Stimulated activated naive CD4-positive, alpha-beta T cell treated with Interleukin-2 at 50 U/mL for 16 hours (primary cell): ENCODE data around the gene ZNF79.

ENCODE experiments used
- DNase-seq: peaks from one replicate; lab custom pipeline; 2025; lab: John Stamatoyannopoulos, UW

The ZNF79 gene

DNA sequence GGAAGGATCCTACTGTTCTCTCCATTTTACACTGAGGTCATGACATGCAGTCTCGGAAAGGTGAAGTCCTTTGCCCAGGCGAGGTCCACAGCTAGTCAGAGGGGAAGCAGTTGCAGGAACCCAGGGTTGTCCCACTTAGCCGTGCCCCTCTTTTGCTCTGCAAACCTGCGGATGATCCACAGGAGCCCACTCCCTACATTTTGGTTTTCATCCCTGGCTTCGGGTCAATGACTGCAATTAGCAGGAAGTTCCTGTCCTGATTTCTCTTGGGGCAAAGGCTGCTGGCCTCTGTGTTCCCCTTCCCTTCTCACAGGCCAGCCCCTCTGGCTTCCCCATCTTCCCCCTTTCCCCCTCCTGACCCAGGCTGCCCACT, 25.9 kb upstream of the ZNF79 start:
- no peak for DNase-seq

DNA sequence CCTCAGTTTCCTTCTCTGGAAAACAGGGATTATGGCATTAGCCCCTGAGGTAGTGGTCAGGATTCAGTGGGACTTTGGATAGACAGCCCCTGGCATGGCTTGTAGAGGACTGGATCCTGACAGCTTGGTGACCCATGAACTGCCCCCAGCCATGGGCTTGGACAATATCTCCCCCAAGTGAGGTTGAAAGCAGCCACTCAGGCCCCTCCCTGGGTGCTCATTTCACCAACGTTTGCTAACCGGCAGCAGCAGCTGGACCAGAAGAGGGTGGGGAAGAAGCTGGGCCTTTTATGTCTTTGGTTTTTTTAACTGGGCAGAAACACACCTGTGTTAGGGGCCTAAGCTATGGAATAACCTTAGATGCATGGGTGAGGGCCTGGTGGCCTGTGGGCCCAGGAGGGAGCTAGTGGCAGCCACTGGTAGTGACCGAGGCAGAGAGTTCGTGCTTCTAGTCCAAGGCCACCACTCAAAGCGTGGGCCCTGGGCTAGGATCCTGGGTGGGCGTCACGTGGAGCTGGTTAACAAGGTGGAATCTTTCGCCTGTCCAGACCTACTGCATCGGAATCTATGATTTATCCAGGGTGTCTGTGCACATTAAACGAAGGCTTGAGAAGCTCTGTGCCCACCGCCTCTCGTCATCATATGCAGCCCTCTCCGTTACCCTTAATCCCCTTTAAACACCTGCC, 25.3 kb upstream of the ZNF79 start:
- no peak for DNase-seq

DNA sequence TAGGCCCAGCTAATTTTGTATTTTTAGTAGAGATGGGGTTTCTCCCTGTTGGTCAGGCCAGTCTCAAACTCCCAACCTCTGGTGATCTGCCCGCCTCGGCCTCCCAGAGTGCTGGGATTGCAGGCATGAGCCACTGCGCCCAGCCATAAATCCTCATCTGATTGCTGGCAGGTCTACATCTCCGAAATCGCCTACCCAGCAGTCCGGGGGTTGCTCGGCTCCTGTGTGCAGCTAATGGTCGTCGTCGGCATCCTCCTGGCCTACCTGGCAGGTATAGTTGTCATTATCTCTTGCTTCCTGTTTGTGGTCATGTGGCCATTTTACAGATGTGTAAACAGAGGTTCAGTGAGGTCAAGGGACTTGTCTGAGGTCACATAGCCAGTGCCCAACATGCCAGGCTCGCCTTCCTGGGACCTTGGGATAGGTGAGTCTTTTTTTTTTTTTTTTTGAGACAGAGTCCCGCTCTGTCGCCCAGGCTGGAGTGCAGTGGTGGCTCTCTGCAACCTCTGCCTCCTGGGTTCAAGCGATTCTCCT, 24.4 kb upstream of the ZNF79 start:
- DNase-seq, result no peak

DNA sequence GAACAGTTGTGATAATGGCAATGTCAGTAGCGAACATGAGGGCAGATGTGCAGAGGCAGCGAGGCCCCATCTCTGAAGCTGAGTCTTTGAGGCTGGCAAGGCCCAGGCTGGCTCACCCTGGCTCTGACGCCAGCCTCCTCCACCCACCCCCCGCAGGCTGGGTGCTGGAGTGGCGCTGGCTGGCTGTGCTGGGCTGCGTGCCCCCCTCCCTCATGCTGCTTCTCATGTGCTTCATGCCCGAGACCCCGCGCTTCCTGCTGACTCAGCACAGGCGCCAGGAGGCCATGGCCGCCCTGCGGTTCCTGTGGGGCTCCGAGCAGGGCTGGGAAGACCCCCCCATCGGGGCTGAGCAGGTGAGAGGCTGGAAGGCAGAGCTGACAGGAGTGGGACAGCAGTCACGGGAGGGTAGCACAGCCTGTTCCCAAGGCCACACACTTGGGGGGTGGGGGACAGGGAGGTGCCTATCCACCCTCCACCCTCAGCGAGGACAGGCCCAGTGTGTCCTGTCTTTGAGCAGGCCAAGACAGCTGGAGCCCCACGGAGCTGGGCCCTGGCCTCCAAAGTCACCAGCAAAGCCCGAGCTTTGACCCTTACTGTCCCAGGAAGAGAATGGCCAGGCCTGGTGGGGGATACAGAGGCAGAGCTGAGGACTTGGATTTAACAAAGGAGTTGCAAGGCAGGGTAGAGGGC, 21.6 kb upstream of the ZNF79 start:
- no peak for DNase-seq

DNA sequence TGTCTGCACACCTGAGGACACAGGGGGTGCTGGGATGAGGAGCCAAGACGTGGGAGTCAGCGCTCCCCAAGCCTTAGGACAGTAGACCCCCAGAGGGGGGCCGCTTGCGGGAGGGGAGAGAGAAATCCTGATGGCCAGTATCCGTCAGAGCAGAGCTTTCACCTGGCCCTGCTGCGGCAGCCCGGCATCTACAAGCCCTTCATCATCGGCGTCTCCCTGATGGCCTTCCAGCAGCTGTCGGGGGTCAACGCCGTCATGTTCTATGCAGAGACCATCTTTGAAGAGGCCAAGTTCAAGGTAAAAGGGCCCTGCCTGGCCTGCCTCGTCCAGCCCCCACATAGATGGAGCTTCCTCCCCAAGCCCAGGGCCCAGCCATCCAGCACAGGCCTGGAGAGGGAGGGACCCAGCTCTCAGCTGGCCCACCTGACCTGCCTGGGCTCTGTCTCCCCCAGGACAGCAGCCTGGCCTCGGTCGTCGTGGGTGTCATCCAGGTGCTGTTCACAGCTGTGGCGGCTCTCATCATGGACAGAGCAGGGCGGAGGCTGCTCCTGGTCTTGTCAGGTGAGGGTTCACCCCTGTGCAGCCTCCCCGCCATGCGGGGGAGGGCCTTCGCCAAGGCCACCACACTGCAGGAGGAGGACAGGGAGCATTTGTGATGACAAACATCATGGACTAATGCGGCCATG, 20.5 kb upstream of the ZNF79 start:
- no peak for DNase-seq

DNA sequence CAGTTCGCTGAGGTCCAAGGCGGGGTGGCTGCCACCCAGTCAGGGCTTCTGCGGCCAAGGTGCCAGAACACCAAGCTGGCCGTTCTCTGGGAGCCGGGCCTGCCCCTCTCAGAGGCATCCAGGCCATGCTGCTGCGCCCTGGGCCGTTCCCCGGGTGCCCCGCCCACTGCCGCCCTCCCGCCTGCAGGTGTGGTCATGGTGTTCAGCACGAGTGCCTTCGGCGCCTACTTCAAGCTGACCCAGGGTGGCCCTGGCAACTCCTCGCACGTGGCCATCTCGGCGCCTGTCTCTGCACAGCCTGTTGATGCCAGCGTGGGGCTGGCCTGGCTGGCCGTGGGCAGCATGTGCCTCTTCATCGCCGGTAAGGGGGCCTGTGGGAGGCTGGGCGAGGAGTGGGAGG, 19.6 kb upstream of the ZNF79 start:
- no peak for DNase-seq

DNA sequence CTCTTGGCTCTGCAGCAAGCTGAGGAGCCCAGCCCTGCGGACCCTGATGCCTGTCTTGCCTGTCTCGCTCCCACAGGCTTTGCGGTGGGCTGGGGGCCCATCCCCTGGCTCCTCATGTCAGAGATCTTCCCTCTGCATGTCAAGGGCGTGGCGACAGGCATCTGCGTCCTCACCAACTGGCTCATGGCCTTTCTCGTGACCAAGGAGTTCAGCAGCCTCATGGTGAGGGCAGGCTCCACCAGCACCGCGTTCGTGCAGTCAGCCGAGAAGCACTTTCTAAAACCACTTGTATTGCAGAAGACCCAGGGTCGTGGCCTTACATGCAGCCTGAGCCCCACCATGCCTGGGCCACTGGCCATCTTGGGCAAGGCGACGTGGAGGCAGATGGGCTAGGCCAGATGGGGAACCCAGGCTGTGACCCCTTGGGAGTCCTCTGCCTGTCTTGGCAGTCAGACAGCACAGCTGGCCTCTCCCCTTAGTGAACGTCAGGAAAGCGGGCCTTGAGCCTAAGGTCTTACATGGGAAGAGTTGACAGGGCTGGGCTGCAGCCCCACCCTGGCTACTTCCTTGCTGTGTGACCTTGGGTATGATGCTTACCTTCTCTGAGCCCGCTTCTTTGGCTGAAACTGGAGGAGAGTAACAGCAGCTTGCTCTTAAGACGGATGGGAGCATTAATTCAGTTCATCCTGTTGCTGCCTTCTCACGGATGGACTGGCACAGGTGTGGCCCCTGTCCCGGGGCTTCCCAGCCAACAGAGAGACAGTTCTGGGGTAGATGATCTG, 18.6 kb upstream of the ZNF79 start:
- DNase-seq, result no peak

DNA sequence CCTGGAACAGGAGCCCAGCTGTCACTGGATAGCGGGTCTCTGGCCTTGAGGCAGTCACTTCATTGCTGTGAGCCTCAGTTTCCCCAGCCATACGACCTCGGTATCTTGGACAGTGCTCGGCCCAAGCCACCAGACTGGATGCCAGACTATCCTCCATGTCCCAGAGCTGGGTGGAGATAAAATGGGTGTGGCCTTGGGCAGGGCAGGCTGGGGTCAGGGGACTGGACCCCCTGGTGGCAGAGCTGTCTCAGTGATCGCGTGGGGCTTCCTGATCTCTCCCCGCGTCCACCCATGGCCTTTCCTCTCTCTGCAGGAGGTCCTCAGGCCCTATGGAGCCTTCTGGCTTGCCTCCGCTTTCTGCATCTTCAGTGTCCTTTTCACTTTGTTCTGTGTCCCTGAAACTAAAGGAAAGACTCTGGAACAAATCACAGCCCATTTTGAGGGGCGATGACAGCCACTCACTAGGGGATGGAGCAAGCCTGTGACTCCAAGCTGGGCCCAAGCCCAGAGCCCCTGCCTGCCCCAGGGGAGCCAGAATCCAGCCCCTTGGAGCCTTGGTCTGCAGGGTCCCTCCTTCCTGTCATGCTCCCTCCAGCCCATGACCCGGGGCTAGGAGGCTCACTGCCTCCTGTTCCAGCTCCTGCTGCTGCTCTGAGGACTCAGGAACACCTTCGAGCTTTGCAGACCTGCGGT, 17.2 kb upstream of the ZNF79 start:
- DNase-seq, result no peak

DNA sequence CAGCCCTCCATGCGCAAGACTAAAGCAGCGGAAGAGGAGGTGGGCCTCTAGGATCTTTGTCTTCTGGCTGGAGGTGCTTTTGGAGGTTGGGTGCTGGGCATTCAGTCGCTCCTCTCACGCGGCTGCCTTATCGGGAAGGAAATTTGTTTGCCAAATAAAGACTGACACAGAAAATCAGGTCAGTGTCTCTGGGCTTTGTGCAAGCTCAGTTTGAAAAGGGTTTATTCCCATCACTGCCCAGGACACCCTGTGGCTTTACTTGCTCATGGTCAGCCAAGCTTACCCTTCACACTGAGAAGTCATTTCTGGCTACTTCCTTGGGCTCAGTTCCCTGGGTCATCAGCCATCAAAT, 16.7 kb upstream of the ZNF79 start:
- no peak for DNase-seq

DNA sequence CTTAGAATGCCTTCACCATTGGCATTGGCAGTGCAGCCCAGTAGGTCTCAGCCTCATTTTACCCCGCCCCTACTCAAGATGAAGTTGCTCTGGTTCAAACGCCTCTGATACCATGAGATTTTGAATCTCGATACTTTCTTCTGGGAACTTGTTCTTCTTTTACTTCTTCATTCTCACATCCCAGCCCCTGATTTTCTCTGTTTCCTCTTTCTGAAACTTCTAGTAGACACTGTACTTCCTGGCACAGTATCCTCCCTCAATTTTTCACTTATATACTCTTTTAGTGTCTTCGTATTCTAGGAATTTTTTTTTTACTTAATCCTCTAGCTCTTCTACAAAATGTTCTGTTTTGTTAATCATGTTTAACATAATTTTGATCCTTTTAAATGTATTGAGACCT, 13.1 kb upstream of the ZNF79 start:
- DNase-seq, result no peak

DNA sequence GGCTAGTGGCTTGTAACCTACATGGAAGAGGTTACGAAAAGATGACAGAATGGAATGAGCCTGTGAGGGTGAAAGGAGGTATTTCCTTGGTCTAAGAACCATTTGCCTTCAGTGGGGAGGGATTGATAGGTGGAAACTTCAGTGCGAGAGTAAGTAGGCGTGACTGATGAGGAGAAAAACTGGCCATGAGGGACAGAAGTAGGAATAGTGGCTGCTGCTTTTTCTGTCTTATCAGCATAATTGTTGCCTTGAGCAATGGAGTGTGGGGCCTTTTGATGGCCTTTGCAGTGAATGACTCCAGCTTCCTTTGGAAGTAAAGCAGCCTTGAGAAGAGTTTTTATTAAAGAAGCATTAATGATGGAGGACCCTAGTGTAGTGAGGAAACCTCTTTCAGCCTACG, 9.0 kb upstream of the ZNF79 start:
- DNase-seq, result no peak

DNA sequence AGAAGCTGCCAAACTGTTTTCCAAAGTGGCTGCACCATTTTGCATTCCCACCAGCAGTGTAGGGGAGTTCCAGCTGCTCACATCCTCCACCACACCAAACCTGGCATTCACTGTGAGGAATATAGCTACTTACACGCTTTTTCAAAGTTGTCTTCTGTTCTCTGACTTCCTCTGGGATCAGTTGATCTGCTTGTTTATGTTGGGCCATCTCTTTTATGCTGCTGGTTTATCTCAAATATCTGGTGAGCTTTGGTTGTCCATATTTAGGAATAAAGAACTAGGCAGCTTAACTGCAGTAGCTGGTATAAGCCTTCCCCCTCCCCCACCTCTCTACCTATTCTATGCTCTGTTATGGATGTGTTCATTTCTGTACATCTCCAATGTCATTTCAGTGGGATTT, 8.5 kb upstream of the ZNF79 start:
- DNase-seq, result no peak

DNA sequence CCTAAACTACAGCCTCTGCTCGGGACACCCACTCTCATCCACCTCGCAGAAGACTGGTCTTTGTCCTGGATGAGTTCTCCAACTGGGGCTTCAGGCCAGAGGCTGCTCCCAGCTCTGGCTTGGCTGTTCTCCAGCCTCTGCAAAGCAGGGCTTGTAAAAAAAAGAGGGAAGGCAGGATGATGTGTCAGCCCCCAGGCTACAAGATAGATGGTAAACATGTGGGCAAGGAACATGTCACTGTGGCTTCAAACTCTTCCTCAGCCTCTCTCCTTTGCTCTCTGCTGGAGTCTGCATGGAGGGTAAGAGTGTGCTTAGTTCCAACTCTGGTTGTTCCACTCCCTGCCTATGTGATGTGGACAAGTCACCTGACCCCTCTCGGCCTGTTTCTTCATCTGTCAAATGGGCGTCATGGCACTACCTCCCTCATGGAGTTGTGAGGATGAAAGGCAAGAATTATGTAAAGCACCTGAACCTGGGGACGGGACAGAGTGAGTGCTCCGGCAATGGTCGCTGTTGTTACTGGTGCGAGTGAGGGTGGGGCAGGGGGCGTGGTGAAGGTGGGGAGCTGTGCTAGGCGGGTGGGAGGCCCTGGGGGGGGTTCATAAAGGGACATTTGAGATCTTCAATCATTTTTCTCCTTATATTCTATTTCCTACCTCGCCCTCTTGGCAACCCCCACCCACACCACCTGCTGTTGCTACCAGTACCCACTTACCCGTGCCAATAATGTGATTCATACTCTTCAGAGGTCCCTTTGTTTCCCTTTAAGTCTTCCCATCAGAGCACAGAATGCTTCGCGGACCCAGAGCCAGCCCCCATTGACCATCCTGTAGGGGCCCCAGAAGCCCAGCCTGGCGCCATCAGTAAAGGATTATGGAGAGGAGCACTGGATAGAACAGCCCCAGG, 6.8 kb upstream of the ZNF79 start:
- no peak for DNase-seq

DNA sequence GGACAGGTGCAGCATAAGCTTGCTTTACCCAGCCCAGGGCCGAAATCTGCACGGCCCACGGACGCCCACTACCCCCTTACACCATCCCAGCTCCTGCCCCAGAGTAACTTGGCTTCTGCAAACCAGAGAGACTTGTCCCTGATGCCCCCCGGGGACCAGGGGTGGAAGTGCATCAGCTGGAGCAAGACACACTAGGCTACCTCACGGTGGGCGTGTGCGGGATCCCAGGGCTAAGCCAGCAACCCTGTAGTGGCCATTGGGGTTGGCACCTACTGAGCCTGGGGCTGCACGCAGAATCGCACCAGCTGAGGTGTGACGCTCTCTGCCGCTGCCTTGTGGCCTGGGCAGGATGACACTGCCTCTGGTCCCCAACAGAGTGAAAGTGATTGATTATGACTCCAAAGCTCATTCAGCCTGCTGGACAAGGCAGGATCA, 6.1 kb upstream of the ZNF79 start:
- DNase-seq, result peak; percentile 32

DNA sequence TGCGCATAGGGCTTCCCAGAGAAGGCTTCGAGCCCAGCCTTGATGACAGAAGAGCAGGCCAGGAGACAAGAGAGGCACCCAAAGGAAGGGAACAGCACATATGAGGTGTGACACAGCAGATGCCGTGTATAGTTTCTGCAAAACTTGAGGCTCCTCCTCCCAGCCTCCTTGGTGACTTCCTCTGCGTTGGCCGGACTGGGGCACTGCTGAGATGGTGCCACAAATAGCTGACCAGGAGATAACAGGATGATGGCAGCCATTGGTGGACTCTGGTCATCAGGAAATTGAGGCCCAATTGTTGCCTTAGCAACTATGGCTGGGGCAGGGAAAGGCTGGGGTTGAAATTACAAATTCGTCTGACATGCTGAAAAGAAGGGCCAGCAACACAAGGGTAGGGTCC, 4.8 kb upstream of the ZNF79 start:
- no peak for DNase-seq

DNA sequence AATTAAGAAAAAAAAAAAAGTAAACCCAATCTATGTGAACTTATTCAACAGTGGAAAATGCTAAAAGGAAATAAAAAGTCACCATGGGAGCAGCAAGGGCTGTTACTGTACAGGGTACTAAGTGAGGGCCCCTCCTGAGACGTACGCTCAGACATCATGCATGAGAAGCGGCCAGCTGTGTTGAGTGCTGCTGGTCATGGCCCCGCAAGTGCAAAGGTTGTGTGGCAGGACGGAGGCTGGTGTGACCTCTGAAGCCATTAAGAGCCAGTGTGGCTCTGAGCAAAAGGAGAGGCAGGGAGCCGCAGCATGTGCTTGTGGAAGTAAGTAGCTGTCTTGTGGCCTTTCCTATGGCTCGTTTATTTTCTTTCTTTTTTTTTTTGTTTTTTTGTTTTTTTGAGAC, 3.1 kb upstream of the ZNF79 start:
- no peak for DNase-seq

DNA sequence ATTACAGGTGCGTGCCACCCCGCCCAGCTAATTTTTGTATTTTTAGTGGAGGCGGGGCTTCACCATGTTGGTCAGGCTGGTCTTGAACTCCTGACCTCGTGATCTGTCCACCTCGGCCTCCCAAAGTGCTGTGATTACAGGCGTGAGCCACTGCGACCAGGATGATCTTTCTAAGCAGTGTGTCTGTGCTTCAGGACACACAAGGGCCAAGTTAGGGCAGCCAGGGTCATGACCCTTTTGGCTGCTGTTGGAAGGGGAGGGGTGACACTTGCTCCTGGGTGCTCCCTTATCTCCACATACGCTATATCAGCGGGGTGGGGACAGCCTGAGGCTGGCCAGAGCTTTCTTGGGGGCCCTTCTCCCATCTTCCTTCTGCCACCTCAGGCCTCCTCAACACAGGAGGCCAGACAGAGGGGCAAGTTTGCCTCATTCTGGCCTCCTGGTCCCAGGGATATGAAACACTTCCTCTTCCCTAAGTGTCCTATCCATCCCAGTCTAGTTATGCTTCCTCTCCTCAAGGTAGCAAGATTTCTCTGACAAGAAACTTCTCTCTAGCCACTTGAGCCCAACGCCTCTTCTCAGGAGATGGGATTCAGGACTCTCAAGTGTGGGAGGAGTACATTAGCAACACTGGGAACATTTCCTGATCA, 1.9 kb upstream of the ZNF79 start:
- DNase-seq, result no peak

DNA sequence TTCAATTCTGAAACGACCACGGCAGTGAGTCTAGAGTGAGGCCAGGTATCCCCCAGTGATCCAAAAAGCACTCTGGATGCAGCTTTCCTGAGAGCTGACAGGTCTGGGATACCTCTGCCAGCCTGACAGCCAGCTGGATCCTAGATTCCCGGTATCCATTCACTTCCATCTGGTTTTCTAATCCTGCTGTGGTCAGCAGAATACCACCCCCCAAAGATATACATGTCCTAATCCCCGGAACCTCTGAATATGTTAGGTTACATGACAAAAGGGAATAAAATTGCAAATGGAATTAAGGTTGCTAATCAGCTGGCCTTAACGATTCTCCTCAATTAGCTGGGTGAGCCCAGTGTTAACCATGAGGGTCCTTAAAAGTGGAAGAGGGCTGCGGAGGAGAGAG, 1.4 kb upstream of the ZNF79 start:
- no peak for DNase-seq

DNA sequence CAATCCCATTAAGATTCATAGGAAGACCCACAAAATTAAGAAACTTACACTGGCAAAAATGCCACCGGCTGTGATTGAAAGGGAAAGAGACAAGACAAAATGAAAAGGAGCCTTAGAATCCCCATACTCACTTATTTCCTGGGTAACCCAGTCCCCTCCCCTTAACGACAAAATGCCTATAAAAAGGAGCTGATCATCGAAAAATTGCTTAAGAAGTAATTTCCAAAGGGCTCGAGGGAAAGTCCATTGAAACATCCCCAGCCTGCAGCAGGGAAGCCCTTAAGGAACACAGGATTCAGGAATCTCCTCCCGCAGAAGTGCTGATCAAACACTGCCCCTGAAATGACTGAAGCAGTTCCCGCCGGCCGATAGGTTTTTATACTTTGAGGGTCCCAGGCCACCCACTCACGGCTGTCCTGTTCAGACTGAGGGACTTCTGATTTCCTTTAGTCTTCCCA, 677 bp upstream of the ZNF79 start:
- DNase-seq, result no peak

DNA sequence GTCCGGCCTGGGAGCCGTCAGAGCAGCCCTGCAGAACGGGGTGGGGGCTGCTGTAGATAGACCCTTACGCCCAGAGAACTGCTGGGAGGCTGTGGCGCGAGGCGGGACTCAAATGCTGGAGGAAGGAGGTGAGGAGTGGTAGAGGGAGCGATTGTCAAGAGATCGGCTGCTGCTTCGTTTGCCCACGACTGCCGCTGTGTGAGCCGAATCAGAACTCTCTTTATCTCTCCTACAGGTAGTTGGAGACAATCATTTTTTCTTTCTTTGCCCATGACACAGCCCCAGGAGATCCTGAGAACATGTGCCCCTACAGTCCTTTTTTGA, 456 bp downstream of the ZNF79 start:
- DNase-seq, result no peak
